H1 (cell line): ENCODE data around the gene SPATA13. TPM values are rescaled to one million over a fixed set of nuclear protein-coding genes. Genes with fewer than 3 reads are reported as not detected.

Experiments
- CTCF ChIA-PET: fragments of 300-600 bp; sonication (Branson Sonifier 250); formaldehyde crosslinking; loops from one replicate; lab custom pipeline; 2021; ENCODE audit not compliant: partially characterized antibody; lab: Charles Lee
- POLR2A ChIA-PET: fragments of 300-600 bp; sonication (Branson Sonifier 250); formaldehyde crosslinking; loops from one replicate; lab custom pipeline; 2021; ENCODE audit warnings: inconsistent platforms; ENCODE audit not compliant: partially characterized antibody; lab: Charles Lee
- DNase-seq, 2 experiments: peaks; one replicate each; pipeline versions ENCODE4 v3.0.0 to v3.0.0-alpha.2; 2010 to 2022; ENCODE audit warnings: low spot score in 2 of 2, low read depth in 1 of 2, mixed read lengths in 1 of 2
- FAIRE-seq: peaks from 2 replicates; lab custom pipeline; 2011; peaks lifted over from hg19 to GRCh38; lab: Jason Lieb, UNC
- H2AFZ ChIP-seq: 2 replicates; pipeline ENCODE4 v1.8.1; 2012; ENCODE audit warnings: low read length, inconsistent platforms
- H2AK5ac ChIP-seq: 2 replicates; pipeline ENCODE4 v1.6.1; 2013; ENCODE audit warnings: low read depth, low read length
- H2BK120ac ChIP-seq: replicated peaks from 2 replicates; pipeline ENCODE3; 2013; ENCODE audit warnings: low read depth, low read length, inconsistent platforms
- H2BK12ac ChIP-seq: 2 replicates; pipeline ENCODE4 v1.6.1; 2013; ENCODE audit warnings: low read depth, low read length
- H2BK15ac ChIP-seq: 2 replicates; pipeline ENCODE4 v1.6.1; 2013; ENCODE audit warnings: low read length
- H2BK20ac ChIP-seq: 2 replicates; pipeline ENCODE4 v1.6.1; 2013; ENCODE audit warnings: low read length
- H2BK5ac ChIP-seq: 2 replicates; pipeline ENCODE4 v1.6.1; 2013; ENCODE audit warnings: low read depth, low read length
- H3K14ac ChIP-seq: 2 replicates; pipeline ENCODE4 v1.6.1; 2013; ENCODE audit warnings: inconsistent platforms; ENCODE audit not compliant: insufficient read length
- H3K18ac ChIP-seq: 2 replicates; pipeline ENCODE4 v1.6.1; 2013; ENCODE audit warnings: low read length; ENCODE audit errors: extremely low read depth
- H3K23ac ChIP-seq: 2 replicates; pipeline ENCODE4 v1.6.1; 2013; ENCODE audit warnings: inconsistent platforms; ENCODE audit not compliant: insufficient read length
- H3K23me2 ChIP-seq: 2 replicates; pipeline ENCODE4 v1.6.1; 2013; ENCODE audit warnings: low read depth, low read length
- H3K27ac ChIP-seq: 2 replicates; pipeline ENCODE4 v1.6.1; 2011; ENCODE audit warnings: low read depth, low read length, inconsistent platforms
- H3K27me3 ChIP-seq, 4 experiments: replicated peaks in 1 of 4; 1 replicate in 1 of 4; 2 replicates in 3 of 4; pipeline versions ENCODE4 v1.6.1 to v1.8.1; 2011 to 2013; ENCODE audit warnings: low read length in 3 of 4, mild to moderate bottlenecking in 3 of 4, inconsistent platforms in 2 of 4, mixed read lengths in 2 of 4, moderate library complexity in 1 of 4; ENCODE audit not compliant: control insufficient read depth in 3 of 4, insufficient read depth in 3 of 4; ENCODE audit errors: extremely low read depth in 1 of 4
- H3K36me3 ChIP-seq, 4 experiments: 2 replicates each; pipeline versions ENCODE4 v1.6.1 to v1.8.1; 2011 to 2013; ENCODE audit warnings: mild to moderate bottlenecking in 4 of 4, low read length in 3 of 4, moderate library complexity in 2 of 4, control low read depth in 1 of 4, inconsistent platforms in 1 of 4; ENCODE audit not compliant: insufficient read depth in 4 of 4, control insufficient read depth in 2 of 4
- H3K4ac ChIP-seq: replicated peaks from 2 replicates; pipeline ENCODE3; 2013; ENCODE audit warnings: low read length, low read depth, mixed read lengths, inconsistent platforms; ENCODE audit not compliant: insufficient read length
- H3K4me1 ChIP-seq, 4 experiments: replicated peaks in 1 of 4; 1 replicate in 1 of 4; 2 replicates in 3 of 4; pipeline versions ENCODE4 v1.6.1 to v1.8.1; 2011 to 2013; ENCODE audit warnings: low read length in 3 of 4, inconsistent platforms in 2 of 4, mixed read lengths in 1 of 4; ENCODE audit not compliant: insufficient read depth in 4 of 4, control insufficient read depth in 3 of 4
- H3K4me2 ChIP-seq, 2 experiments: 2 replicates each; pipeline versions ENCODE4 v1.6.1 to v1.8.1; 2011 to 2013; ENCODE audit warnings: low read depth in 2 of 2, low read length in 2 of 2, control low read depth in 1 of 2, inconsistent platforms in 1 of 2, mild to moderate bottlenecking in 1 of 2; ENCODE audit not compliant: insufficient read depth in 1 of 2
- H3K4me3 ChIP-seq, 4 experiments: fragments of 200-600, 300-600 bp in 1 of 4; sonication (generic), shearing (Covaris generic), sonication (Bioruptor Twin) in 1 of 4; 2 replicates each; pipeline versions ENCODE4 v1.5.1 to v1.8.1; 2011 to 2016; ENCODE audit warnings: low read length in 4 of 4, low read depth in 3 of 4, control low read depth in 2 of 4, inconsistent platforms in 2 of 4, mild to moderate bottlenecking in 2 of 4, mixed read lengths in 1 of 4, moderate library complexity in 1 of 4; ENCODE audit not compliant: insufficient read depth in 2 of 4; ENCODE audit errors: extremely low read depth in 1 of 4
- H3K56ac ChIP-seq: replicated peaks from 2 replicates; pipeline ENCODE3; 2013; ENCODE audit warnings: low read depth, mild to moderate bottlenecking, mixed read lengths, low read length, inconsistent platforms; ENCODE audit not compliant: insufficient read length
- H3K79me1 ChIP-seq: 2 replicates; pipeline ENCODE4 v1.6.1; 2013; ENCODE audit warnings: low read depth, low read length, control low read depth
- H3K79me2 ChIP-seq, 2 experiments: 2 replicates each; pipeline versions ENCODE4 v1.6.1 to v1.8.1; 2012 to 2013; ENCODE audit warnings: low read length in 2 of 2, mild to moderate bottlenecking in 2 of 2, inconsistent platforms in 1 of 2; ENCODE audit not compliant: insufficient read depth in 2 of 2, control insufficient read depth in 1 of 2
- H3K9ac ChIP-seq, 4 experiments: replicated peaks in 1 of 4; 1 replicate in 1 of 4; 2 replicates in 3 of 4; pipeline versions ENCODE4 v1.6.1 to v1.8.1; 2011 to 2013; ENCODE audit warnings: low read depth in 3 of 4, low read length in 3 of 4, control low read depth in 2 of 4, mild to moderate bottlenecking in 2 of 4, moderate library complexity in 2 of 4, inconsistent platforms in 1 of 4; ENCODE audit errors: extremely low read depth in 1 of 4
- H3K9me3 ChIP-seq, 2 experiments: 2 replicates each; pipeline versions ENCODE4 v1.6.1 to v1.8.1; 2012 to 2013; ENCODE audit warnings: mild to moderate bottlenecking in 2 of 2, moderate library complexity in 2 of 2, control low read depth in 1 of 2, inconsistent platforms in 1 of 2, low read depth in 1 of 2, low read length in 1 of 2, mixed read lengths in 1 of 2; ENCODE audit not compliant: insufficient read depth in 2 of 2
- H4K20me1 ChIP-seq, 2 experiments: replicated peaks in 1 of 2; 2 replicates each; pipeline versions ENCODE3 to v1.8.1; 2011 to 2013; ENCODE audit warnings: inconsistent platforms in 2 of 2, low read length in 2 of 2, mild to moderate bottlenecking in 1 of 2; ENCODE audit not compliant: insufficient read depth in 2 of 2, control insufficient read depth in 1 of 2
- H4K5ac ChIP-seq: 2 replicates; pipeline ENCODE4 v1.6.1; 2013; ENCODE audit warnings: low read length, low read depth, mixed read lengths, inconsistent platforms; ENCODE audit not compliant: insufficient read length
- H4K8ac ChIP-seq: 2 replicates; pipeline ENCODE4 v1.8.0; 2013; ENCODE audit warnings: mild to moderate bottlenecking, moderate library complexity, low read length, inconsistent platforms; ENCODE audit not compliant: insufficient read depth; ENCODE audit errors: extremely low read depth
- H4K91ac ChIP-seq: replicated peaks from 2 replicates; pipeline ENCODE3; 2013; ENCODE audit warnings: low read length, mixed read lengths, inconsistent platforms; ENCODE audit not compliant: insufficient read length
- BACH1 ChIP-seq: IDR thresholded peaks from 2 replicates; pipeline ENCODE4 v1.6.1; 2012; ENCODE audit warnings: low read length, improper control_type of control experiment
- CHD1 ChIP-seq: IDR thresholded peaks from 2 replicates; pipeline ENCODE4 v1.6.1; 2012; ENCODE audit warnings: low read depth, low read length, improper control_type of control experiment
- EGR1 ChIP-seq: IDR thresholded peaks from 2 replicates; pipeline ENCODE4 v1.6.1; 2011; ENCODE audit warnings: low read depth, low read length, borderline replicate concordance
- GABPA ChIP-seq: IDR thresholded peaks from 2 replicates; pipeline ENCODE4 v1.6.1; 2011; ENCODE audit warnings: mild to moderate bottlenecking, low read length, moderate library complexity, borderline replicate concordance; ENCODE audit not compliant: insufficient read depth
- HDAC6 ChIP-seq: IDR thresholded peaks from one replicate; pipeline ENCODE4 v1.7.1; 2012; ENCODE audit warnings: low read depth, mild to moderate bottlenecking, inconsistent platforms, low read length, moderate library complexity
- KDM5A ChIP-seq: fragments of 200-600 bp; IDR thresholded peaks from 2 replicates; pipeline ENCODE4 v1.7.1; 2012; ENCODE audit warnings: mild to moderate bottlenecking, low read length, inconsistent platforms, mixed read lengths
- POLR2A ChIP-seq, 2 experiments: IDR thresholded peaks; 1 replicate in 1 of 2; 2 replicates in 1 of 2; pipeline ENCODE4 v1.6.1; 2011; ENCODE audit warnings: low read depth in 2 of 2, low read length in 2 of 2, mild to moderate bottlenecking in 2 of 2; ENCODE audit errors: control extremely low read depth in 1 of 2
- RXRA ChIP-seq: IDR thresholded peaks from 2 replicates; pipeline ENCODE4 v1.6.1; 2011; ENCODE audit warnings: low read depth, mild to moderate bottlenecking, low read length, moderate library complexity; ENCODE audit not compliant: insufficient read depth
- SIN3A ChIP-seq, 2 experiments: IDR thresholded peaks in 1 of 2; conservative IDR thresholded peaks in 1 of 2; 2 replicates each; pipeline ENCODE4 v1.6.1; 2011 to 2012; ENCODE audit warnings: low read length in 2 of 2, improper control_type of control experiment in 1 of 2, low read depth in 1 of 2, mild to moderate bottlenecking in 1 of 2
- SP4 ChIP-seq: IDR thresholded peaks from 2 replicates; pipeline ENCODE4 v1.6.1; 2012; ENCODE audit warnings: low read length, inconsistent platforms
- WGBS, 2 experiments: shearing (Covaris generic) in 1 of 2; methylation state at CpG; one replicate each; pipeline versions ENCODE4 v1.1.6 to v1.1.7; 2013 to 2015; ENCODE audit warnings: low lambda C conversion rate in 2 of 2, mixed read lengths in 2 of 2, inconsistent platforms in 1 of 2, low coverage in 1 of 2, missing lambda C conversion rate in 1 of 2; ENCODE audit not compliant: insufficient replicate concordance in 2 of 2, insufficient coverage in 1 of 2, insufficient read length in 1 of 2; ENCODE audit errors: extremely low coverage in 1 of 2, missing lambda C conversion rate in 1 of 2; 5-methylcytosine and 5-hydroxymethylcytosine counted together
- polyA plus RNA-seq, 7 experiments: library from polyadenylated mRNA; depleted of rRNA in 3 of 7; stranded (reverse) in 5 of 7; unstranded in 2 of 7; fragments of >200 nt in 5 of 7; fragments of 200-250 nt in 2 of 7; gene quantifications; 1 replicate in 5 of 7; 2 replicates in 1 of 7; 4 replicates in 1 of 7; pipeline versions ENCODE4 v1.2.1 to v1.2.3, GENCODE V29; 2011 to 2013; ENCODE audit warnings: missing spikeins in 2 of 7, mixed read lengths in 2 of 7
- total RNA-seq: library from RNA; stranded (reverse); fragmentation: NEBNext Ultra II Directional; extraction: Animal tissue kit (Norgen Biotek cat#: 25700); gene quantifications from 2 replicates; pipeline ENCODE4 v1.2.1, GENCODE V29; 2021

SPATA13 gene
- total and polyA plus RNA-seq, 2 of the 8 experiments (the other 6 are each of a cell fraction or from before 2014, with no cell fraction given), result 12.6 to 30.9 TPM

DNA sequence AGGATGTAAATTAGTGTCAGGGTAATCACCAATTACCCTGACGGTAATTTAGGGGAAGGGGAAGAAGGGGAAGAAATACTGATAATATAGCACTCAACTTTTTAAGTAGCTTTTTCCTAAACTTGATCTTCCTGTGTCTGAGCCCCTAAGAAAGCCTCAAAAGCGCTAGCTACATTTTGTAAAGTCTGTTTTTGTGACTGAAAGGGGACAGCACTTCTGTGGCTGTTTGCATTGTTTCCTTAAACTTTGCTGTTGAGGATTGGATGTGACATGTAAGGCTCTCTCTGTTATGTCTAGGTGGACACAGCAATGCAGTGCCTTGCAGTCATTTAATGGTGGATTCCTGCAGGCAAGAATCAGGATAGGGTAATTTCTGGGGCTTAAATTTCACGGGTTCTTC is 42.8 kb downstream of the SPATA13 start:
- Histone ChIP-seq H3K27me3 (no peaks in the 10 kb centered on the region), H3K14ac (no peak overlapping the region), H3K9ac (no peak overlapping the region), H2BK20ac (no peak overlapping the region), H4K8ac (no peak overlapping the region), H4K20me1 (no peaks in the 10 kb centered on the region), H3K18ac (no peak overlapping the region), H3K23me2 (no peaks in the 10 kb centered on the region), H3K56ac (no peak overlapping the region), H3K9me3 (no peaks in the 10 kb centered on the region), H3K79me1 (peaks cover 2% of the 10 kb centered on the region; the same call in 1 of the 2 replicates), H3K36me3 (no peaks in the 10 kb centered on the region), H3K79me2 (peaks cover 0 to 33% of the 10 kb centered on the region in 2 experiments; a peak in 2 of 4 replicates), H2BK12ac (no peak overlapping the region), H2BK5ac (no peak overlapping the region), H3K4me1 (peaks cover 0 to 7% (median 3%) of the 10 kb centered on the region in 4 experiments; a peak in 4 of 7 replicates), H2BK120ac (no peak overlapping the region), H3K23ac (no peak overlapping the region), H3K27ac (no peak overlapping the region), H3K4me2 (no peak overlapping the region), H3K4me3 (no peak overlapping the region), H2AK5ac (no peak overlapping the region), H2BK15ac (no peak overlapping the region), H4K5ac (no peak overlapping the region), H4K91ac (no peak overlapping the region), H2AFZ (no peak overlapping the region), H3K4ac (no peak overlapping the region)
- POLR2A ChIA-PET, result no interaction called here
- CTCF ChIA-PET, result interaction anchor here (0.9 to 1.4 kb wide), 4 partner anchors 54 to 182 kb away, joined by 3 to 4 read pairs (median 3); no protein-coding TSS in a partner anchor
- FAIRE-seq (no peak), DNase-seq (no peak)
- 59% methylated on average over 3 of the region's 3 CpGs; no CpG with 5 or more reads in 1 of the 2 experiments for WGBS, 2 experiments
- TF ChIP-seq RXRA (no peak), BACH1 (no peak), EGR1 (no peak), GABPA (no peak), HDAC6 (no peak), KDM5A (no peak), CHD1 (no peak), SP4 (no peak), POLR2A (IDR thresholded peaks at IDR 0.05; ENCODE audit: control extremely low read depth in 1 of 2, low read depth in 2 of 2, low read length in 2 of 2) (no peak), SIN3A (conservative IDR thresholded peaks at IDR 0.05 in 1 of 2, IDR thresholded peaks at IDR 0.05 in 1 of 2; ENCODE audit: low read depth in 1 of 2, low read length in 2 of 2) (no peak)
